Peyer's patch (tissue), 4 donors: ENCODE data around the gene FOXR1.

ENCODE experiments used
- CTCF ChIP-seq, 6 experiments: fragments of 450-650 bp in 4 of 6; fragments of 200-600 bp in 2 of 6; sonication (generic) in 1 of 6; IDR thresholded peaks; one replicate each; pipeline ENCODE4 v1.5.1; 2017 to 2019; ENCODE audit warnings: antibody characterized with exemption in 6 of 6, mild to moderate bottlenecking in 3 of 6, moderate library complexity in 1 of 6
- POLR2A ChIP-seq, 2 donors: fragments of 450-650 bp; IDR thresholded peaks; one replicate each; pipeline ENCODE4 v1.5.1; 2017; ENCODE audit warnings: antibody characterized with exemption in 2 of 2, mild to moderate bottlenecking in 2 of 2, moderate library complexity in 2 of 2

- peak in 4 of 6 experiments; percentile 95 to 99 (median 97) for TF ChIP-seq CTCF (IDR thresholded peaks at IDR 0.05)
- TF ChIP-seq POLR2A (IDR thresholded peaks at IDR 0.05): peak; percentile 51 to 85
Measured at GRCh38 chr11:119030329-119031047, 58.9 kb downstream of the FOXR1 start, which contains the start of gene SLC37A4.
